ENCODE results near the gene UCHL5.

The UCHL5 gene

DNA sequence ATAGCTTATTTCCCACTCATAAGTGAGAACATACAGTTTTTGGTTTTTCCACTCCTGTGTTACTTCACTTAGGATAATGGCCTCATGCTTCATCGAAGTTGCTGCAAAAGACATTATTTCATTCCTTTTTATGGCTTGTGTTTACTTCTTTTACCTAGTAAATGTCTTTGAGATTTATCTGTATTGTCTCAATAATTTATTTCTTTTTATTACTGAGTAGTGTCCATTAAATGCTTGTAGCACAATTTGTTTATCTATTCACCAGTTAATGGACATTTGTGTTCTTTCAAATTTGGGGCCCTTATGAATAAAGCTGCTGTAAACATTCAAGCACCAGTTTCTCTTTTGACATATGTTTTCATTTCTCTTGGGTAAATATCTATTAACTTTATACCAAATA is 86.0 kb downstream of the UCHL5 start:
- FAIRE-seq, result no peak
- DNase-seq (ENCODE audit: insufficient read length, low spot score), result no peak

DNA sequence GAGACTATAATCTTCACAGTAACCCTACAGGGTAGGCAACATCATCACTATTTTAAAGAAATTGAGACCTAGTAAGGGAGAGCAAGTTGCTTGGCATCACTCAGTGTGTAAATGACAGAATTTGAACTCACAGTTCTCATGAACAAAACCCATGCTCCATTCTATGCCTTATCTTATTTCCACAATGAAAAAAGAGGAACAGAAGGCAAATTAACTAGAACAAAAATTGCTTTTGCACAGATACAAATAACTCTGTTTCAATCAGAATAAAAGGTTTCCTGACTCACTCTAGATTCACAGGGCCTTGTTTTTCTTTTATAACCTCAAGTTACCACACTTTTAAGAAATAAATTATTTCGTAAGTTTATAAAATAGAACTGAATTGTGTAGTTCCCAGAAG is 90.1 kb downstream of the UCHL5 start:
- FAIRE-seq (no peak), DNase-seq (ENCODE audit: insufficient read length, low spot score) (no peak)

DNA sequence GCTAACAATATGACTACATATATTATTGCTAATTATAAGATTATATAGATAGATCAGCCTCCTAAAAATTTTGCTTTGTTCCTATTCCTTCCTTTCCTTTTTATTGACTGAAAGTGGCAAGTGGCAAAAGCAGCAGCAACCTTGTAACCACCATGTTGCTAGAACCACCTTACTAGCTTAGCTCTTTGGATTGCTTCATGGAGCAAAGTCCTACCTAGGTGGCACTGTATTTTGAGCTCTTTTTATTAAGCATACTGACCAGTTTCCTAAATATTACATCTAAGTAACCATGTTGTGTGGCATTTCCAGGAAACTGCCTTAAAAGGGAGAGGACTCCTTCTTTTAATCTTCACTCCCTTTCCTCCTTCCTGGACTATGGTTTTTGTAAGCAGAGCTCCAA is 90.8 kb downstream of the UCHL5 start:
- no peak for FAIRE-seq
- no peak for DNase-seq (ENCODE audit: insufficient read length, low spot score)

DNA sequence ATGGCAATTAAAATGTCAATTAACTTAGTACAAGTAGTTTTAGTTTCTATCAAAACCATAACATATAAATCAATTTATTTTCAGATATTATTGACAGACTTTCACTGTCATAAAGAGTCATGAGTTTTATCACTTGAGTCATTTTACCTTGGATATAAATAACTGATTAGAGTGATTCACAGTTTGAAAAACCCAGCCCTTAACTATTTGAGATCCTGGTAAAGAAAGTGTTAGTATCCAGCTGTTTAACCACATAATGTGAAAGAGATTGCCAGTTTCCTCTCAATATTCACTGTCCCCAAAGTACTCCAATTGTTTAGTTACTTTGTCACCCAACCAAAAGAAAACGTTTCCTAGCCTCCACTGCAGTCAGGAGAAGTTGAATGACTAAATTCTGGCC is 91.3 kb downstream of the UCHL5 start:
- FAIRE-seq (no peak), DNase-seq (ENCODE audit: insufficient read length, low spot score) (no peak)

DNA sequence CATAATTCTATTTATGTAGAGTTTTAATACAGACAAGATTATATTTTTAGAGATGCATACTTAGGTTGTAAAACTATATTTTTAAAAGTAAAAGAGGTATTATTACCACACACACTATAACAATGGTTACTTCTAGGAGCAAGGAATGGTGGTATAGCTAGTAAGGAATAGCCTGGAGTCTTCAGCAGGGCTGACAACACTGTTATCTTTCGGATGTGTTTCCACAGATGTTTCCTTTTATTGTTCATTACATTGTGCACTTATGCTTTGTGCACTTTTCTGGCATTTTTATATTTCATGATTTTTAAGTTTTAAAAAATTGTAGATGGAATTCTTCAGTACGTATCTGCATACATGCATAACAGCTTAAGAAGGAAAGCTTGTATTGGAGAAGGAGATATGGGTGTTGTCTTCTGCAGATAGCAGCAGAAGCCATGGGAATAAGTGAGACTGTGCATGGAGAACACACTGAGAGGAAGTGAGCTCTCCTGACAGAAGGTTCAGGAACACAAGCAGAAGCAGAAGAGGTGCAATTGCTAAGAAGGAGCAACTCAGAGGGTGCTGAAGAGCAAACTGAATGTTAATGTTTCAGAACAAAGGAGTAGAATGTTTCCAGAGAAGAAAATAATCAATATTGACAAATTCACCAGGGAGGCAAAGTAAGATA is 91.8 kb downstream of the UCHL5 start:
- FAIRE-seq, result no peak
- DNase-seq (ENCODE audit: insufficient read length, low spot score), result no peak

DNA sequence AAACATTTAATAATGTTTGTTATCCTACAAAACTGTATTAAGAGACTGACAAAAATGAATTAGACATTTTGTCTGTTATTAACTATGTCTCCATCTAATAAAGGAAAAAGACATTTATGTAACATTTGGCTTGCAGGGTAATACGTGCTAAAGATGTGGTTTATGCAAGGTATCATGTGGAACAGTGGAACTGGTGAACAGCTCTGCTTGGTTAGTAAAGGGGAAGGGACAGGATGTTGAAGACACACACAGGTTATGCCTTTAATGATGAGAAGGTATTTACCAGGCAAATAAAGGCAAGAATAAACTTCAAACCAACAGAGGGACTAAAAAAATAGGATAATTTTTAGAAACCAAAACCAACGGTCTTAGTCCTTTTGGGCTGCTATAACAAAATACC is 93.1 kb downstream of the UCHL5 start:
- no peak for FAIRE-seq

DNA sequence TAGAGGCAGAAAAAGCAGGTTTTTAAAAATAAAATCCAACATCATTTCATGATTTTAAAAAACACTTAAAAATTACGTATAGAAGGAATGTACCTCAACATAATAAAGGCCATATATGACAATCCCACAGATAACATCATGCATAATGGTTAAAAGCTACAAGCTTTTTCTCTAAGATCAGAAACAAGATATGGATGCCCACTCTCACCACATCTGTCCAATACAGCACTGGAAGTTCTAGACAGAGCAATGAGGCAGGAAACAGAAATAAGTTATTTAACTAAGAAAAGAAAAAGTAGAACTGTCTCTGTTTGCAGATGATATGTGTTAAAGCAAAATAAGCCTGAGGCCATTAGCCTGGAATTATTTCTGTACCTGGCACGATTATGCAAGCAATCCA is 96.3 kb downstream of the UCHL5 start:
- no peak for FAIRE-seq

More for the DNA sequence above, 93.1 kb downstream of the UCHL5 start:
- DNase-seq (ENCODE audit: insufficient read length, low spot score), result no peak

More for the DNA sequence above, 96.3 kb downstream of the UCHL5 start:
- no peak for DNase-seq (ENCODE audit: insufficient read length, low spot score)
